ENCODE data around the gene MT1HL1. TPM values are rescaled to one million over a fixed set of nuclear protein-coding genes. Genes with fewer than 3 reads are reported as not detected.

Gene MT1HL1
- not detected for polyA plus RNA-seq (ENCODE audit: insufficient read length in 3 of 3)
- long read RNA-seq, donor 1, result 0 reads
- long read RNA-seq, donor 2, result 0 reads
- long read RNA-seq, donor 3, result 0 reads
- long read RNA-seq, donor 4, result 0 reads
- long read RNA-seq, donor 5, result 0 reads
- long read RNA-seq, donor 6, result 0 reads
- long read RNA-seq, donor 7, partial matches to known transcripts, result 0 of 1 reads
- long read RNA-seq, donor 7, other reads (novel, unspliced or antisense), result 0 of 1 reads
- long read RNA-seq, donor 8, result 0 reads
- long read RNA-seq, donor 9, result 0 reads
- long read RNA-seq, donor 10, result 0 reads
- long read RNA-seq, donor 11, result 0 reads
- long read RNA-seq, donor 12, result 0 reads
- long read RNA-seq, donor 13, result 0 reads
- long read RNA-seq, donor 14, result 0 reads
- long read RNA-seq, donor 15, result 0 reads
- long read RNA-seq, donor 16, result 0 reads

DNA sequence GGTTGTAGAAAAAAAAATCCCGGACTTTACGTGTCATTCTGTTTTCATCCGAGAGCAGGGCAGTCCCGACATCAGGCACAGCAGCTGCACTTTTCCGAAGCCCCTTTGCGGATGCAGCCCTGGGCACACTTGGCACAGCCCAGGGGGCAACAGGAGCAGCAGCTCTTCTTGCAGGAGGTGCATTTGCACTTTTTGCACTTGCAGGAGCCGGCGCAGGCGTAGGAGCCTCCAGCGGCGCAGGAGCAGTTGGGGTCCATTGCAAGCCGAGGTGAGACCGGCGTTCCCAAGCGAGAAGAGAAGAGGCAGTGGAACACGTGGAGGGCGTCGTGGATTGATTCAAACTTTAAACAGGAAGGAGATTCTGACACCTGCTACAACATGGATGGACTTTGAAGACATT lies at the start of gene MT1HL1:
Gene MT1HL1, minus strand, starts transcription at position 326 of the 400 bp plus-strand sequence. Its CDS starts 69 bp downstream, at position 257.
- no peak for DNase-seq

DNA sequence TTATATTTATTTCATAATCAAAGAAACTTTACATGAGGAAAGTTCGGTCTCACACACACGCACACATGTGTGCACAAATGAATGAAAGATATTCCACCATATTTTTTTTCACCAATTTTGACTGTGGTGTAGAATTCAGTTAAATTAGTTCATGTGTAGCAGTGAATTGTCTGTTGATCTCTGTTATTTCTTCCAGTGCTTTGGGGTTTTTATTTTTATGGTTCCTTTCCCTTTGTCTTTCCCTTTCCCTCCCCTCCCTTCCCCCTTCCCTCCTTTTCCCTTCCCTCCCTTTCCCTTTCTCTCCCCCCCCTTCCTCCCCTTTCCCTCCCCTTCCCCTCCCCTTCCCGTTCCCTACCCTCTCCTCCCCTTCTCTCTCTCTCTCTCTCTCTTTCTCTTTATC lies 46.7 kb upstream of the MT1HL1 start:
- no peak for DNase-seq

DNA sequence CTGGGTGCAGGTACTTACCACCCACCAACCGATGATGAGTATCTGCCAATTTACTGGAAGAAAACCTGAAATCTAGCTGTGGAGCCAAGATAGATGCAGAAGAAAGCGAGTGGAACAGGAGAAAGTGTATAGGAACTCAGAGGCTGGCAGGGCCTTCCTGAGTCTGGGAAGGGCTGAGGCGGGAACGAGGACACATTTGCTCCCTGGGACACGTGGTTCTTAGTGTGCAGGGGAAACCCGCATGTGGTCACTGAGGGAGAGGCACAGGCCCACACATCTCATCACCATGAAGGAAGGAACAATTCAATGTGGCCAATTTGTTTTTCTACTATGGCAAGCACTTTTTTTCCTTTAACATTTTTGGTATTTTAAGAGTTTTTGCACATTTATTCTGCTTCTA lies 45.9 kb upstream of the MT1HL1 start:
- DNase-seq, result no peak

DNA sequence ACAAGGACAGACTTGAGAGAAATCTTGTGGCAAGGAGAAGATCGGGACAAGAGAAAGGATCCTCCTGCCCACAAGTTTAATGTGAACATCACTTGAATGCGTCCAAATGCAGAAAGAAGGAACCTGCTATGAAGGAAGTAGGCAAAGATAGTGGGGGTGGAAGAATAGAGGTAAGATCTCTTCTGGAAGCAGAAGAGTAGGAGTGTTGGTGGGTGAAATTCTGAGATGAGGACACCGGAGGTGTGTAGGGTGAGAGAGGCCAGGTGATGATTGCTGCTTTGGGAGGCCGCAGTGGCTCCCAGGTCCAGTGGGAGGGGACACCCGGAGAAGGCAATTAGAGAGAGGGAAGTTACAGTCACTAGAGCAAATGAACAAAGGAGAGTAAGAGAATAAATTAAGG lies 44.6 kb upstream of the MT1HL1 start:
- DNase-seq, result no peak

DNA sequence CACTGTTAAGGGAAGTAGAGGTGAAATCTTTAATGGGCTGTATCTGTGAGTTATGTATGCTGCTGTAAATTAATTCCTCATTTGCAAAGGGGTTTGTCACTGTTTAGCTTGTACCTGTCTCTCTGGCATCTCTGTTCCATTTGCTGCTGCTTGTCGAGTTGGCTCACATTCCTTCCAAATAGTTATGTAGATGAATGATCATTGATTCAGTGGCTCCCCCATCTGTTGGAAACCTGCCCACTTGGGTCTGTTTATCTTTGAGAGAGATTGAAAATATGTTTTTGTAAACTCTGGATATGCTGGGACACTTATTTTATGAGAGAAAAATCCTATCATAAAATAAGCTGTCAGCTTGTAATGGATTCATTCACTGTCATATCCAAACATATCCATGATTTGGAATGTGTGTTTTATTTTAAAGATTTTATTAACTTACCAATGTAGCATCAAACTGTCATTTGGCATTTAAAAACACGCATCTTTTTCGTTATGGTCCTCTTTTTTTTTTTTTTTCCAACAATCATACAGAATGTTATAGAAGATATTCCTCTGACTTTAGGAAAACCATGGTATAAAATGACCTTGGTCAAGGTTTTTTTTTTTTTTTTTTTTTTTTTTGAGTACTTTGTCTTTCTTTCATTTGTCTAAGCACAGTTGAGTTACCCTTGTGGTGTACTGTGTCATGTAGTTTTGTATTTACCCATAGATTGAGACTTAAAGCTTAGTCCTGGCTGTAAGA lies 41.2 kb upstream of the MT1HL1 start:
- no peak for DNase-seq

DNA sequence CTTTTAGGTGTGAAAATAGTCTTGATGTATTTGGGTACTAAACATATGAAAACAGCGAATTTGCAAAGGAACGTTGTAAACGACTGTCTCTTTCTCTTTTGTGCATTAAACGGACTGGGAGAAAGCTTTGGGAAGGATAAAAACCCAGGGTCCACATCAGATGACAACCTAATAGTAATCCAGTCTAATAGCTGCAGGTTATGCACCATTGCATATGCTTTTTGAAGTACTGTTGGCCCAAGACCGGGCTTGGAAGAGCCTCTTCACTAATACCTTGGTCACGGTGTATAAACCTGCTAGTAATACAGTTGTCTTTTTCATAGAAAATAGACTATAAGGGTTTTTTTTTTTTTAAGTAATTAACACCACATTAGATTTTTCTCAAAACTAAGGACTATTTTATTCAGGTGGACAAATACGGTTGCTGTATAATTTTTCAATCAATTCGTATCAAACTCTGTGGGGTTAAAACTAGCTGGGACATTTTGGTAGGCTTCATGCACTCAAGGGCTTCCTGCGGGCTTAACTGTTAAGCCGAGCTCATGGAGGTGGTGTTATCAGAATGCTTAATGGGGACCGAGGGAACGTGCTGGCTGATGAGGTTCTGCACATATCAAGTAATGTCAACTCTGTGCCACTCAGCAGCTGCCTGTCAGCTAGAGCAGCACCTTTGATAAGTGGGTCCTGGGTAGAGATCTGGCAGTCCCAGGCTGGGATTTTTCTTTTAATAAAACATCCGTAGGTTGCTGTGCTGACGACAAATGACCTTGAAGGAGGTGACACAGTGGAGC lies 39.8 kb upstream of the MT1HL1 start:
- no peak for DNase-seq

DNA sequence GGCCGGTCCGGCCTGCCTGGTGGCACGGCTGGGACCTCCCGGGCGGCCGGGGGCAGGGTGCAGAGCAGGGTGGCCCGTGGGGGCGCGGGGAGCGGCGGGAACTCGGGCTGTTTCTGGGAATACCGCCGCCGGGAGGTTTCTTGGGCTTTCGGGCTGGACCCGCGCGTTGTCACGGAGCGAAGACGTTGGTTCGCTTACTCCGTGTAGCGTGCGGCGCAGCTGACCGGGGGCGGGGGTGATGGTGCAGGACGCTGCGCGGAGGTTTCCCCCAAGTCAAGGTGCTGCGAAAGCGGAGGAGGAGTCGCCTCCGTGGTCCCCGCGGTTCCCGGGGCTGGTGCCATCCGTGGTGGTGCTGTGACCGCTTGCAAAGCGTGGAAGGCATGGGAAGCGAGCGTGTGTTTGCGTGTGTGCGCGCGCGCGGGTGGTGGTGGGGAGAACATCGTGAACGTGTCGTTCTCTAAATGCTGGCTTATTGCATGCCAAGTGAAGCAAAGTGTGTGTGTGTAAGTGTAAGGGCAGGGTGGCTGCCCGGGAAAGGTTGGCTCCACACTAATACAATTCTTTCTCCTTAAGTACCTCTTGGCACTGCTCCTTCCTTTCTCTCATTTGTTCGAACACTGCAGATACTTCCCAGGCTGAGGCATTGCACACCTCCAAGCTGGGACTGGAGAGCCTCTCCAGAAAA lies 38.8 kb upstream of the MT1HL1 start:
- no peak for DNase-seq

DNA sequence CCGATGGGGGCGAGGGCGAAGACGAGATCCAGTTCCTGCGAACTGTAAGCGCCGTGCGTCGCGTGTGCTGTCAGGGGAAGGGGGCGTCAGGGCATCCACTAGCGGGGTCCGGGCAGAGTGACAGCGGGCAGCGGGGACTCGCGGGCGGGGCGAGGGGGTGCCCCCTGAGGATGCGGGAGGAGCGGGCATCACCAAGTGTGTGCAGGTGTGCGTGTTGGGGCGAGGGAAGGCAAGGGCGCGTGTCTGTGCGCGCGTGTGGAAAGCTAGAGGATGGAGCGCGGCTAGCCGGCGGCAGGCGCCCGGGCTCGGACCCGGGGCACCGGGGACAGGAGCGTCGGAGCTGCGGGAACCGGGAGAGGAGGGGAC lies 38.3 kb upstream of the MT1HL1 start:
- no peak for DNase-seq

DNA sequence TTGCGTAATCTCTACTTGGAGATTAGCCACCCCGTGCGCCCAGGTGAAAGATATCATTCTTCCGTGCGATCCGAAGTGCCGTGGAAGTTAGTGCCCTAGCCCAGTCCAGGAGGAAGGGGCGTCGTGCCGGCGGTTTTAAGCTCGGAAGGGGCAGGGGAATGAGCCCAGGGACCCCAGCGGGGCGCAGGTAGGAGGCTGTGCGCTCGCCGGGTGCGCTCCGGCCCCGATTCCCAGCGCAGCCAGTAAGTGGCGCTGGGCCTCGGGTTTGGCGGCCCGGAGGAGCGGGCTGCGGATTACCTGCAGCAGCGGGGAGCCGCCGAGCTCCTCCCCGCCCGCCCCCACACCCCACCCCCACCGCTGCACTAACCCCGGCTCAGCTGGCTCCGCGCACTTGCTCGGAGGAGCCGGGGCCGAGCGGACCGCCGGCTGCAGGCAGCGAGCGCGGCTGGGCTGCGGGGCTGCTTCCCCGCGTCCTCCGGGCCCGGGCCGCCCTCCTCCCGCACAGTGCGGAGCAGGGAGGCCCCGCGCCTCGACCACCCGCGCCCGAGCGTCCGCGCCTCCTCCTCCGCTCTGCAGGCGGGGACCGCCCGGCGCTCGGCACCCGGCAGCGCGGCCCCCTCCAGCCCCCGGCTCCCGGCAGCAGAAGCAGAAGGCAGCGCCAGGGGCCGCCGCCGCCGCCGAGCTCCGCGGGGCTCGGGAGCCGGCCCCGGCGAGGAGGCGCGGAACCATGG lies 37.7 kb upstream of the MT1HL1 start, which contains the start of gene RYR2:
Gene RYR2, plus strand, starts transcription at position 390 of the 731 bp plus-strand sequence. Its CDS starts 338 bp downstream, at position 728.
- no peak for DNase-seq

DNA sequence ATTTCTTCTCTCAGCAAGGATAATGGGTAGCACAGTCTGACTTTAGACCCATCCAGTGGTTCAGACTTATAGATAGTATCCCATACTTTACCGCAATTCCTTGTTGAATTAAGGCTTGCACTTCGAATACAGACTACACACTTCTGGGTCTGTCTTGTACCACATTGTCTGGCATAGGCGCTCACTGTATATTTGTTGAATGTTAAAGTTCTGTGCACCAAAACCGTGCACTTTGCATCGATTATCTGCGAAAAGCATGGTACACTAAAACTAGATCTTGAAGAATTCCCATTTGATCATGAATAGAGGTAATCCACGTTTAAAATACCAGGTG lies 37.2 kb upstream of the MT1HL1 start:
- DNase-seq, result no peak

DNA sequence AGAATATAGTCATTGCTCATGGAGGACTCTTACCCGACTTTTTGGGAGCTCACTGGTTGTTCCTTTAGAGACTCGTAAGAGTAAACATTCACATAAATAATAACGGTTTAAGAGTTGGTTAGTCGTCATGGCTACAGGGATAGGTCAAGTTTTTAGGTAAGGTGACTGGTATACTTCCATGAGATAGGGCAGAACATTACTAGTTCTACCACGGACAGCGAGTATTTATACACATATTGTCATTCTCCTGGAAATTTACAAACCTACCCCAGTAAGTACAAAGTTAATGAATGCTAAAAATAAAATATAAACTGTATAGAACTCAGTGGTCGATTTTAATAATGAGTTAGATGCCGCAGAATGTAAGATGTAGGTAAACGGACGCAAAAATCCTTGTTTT lies 36.6 kb upstream of the MT1HL1 start:
- no peak for DNase-seq

DNA sequence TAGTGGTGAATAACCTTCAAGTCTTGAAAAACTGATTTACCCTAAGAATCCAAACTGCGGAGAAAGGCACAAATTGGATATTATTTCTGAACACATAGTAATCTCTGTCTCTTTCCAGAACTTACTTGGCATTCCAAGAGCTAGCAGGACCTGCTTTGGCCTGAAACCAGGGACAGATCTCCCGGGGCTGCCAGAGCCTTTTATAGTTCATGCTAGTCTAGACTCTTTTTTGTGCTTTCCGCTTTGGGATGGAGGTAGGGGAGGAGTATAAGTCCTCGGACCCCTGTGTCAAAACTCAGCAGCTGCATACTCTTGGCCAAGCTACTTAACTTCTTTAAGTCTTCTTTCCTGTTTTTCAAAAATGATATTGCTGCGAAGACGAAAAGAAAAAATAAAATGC lies 34.0 kb upstream of the MT1HL1 start:
- DNase-seq, result no peak

DNA sequence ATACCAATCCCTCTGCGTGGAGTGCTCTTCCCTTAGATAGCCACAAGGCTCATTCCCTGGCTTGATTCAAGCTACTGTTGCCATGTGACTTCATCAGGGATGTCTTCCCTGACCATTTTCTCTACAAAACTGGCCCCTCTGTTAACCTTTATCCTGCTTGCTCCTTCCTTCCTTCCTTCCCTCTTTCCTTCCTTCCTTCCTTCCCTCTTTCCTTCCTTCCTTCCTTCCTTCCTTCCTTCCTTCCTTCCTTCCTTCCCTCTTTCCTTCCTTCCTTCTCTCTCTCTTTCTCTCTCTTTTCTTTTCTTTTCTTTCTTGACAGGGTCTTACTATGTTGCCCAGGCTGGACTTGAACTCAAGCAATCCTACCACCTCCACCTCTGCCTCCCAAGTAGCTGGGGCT lies 31.5 kb upstream of the MT1HL1 start:
- no peak for DNase-seq

DNA sequence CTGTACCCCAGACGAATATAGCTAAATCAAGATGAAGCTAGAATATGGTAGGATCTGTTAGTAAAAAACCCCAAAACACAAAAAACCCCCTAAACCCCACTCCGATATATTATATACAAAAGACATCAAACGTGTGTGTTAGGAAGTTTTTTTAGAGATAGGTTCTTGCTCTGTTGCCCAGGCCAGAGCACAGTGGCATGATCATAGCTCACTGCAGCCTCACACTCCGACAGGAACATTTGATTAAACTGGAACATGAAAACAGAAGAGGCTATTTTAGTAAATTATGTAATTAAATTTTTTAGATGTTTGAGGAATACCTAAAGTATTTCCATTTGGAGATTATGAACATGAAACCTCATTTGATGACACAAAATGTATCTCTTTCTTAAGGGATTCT lies 29.6 kb upstream of the MT1HL1 start:
- DNase-seq, result no peak

DNA sequence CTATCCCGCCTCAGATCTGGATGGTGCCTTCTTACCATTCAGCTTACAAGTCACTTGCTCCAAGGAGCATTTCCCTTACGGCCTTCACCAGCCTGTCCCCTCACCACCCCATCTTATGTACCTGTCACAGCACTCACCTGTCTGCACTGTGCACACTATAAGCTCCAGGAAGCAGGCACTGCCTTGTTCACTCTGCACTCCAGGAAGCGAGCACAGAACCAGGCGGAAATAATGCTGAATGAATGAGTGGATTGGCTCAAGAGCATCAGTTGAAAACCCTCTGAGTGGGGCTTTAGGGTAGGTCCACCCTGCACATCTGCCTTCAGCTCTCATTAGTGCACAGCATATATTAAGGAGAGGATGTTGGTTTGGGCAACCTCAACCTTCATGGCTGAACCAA lies 28.8 kb upstream of the MT1HL1 start:
- DNase-seq, result no peak

DNA sequence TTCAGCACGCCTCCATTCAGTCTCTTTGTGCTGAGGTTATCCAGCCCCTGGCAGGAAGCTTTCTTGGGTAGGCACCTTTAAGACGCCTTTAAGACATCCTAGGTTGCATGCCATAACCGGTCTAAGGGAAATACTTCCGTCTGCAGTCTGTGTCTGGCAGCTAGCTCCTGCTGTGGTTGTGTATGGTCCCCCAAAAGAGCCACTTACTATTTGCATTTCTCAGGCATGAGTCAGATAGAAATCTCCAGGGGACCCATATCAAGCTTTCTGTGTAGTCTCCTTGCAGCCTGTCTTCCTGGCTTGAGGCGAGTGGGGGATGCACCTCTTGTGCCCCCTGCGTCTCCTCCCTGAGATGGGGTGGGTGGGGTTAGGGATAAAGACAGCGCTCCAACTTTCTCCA lies 27.8 kb upstream of the MT1HL1 start:
- DNase-seq, result no peak

DNA sequence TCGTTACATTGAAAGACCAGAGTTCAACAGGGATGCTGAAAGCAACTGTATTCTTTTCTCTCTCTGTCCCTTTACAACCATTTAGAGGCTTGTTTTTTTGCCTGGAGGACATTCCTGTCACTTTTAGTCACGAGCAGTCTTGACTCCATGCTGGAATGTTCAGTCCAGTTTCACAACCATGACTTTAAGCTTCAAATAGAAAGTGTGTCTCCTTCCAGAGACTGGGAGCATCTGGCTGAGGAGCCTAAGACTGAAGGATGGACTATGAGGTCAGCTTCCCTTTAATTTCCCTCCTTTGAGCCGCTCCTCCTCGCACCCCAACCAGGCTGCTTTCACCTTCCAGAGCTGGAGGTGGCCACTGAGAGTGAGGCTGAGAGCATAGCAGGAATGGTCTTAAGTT lies 27.2 kb upstream of the MT1HL1 start:
- no peak for DNase-seq

DNA sequence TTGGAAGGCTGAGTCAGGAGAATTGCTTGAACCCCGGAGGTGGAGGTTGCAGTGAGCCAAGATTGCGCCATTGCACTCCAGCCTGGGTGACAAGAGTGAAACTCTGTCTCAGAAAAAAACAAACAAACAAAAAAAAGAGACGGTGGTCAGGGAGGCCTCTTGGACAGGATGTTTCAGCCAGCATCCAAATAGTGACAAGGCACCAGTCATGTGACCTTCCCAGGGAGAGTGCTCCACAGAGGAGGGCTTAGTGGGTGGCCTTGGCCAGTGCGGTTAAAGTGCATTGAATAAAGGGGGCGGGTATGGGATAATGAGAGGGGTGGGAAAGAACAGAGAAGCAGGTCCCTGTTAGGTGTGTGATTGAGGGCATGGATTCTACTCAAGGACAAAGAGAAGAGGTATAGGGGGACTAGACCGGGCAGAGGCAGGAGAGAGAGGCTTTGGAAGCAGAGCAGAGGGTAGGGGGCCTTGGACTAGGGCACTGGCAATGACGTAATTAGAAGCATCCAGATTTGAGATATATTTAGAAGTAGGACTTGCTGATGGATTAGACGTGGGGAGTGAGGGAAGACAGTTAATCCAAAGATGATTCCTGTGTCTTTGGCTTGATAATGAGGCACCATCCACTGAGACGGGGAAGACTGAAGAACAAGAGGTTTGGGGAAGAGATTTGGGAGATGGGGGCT lies 25.8 kb upstream of the MT1HL1 start:
- DNase-seq, result no peak

DNA sequence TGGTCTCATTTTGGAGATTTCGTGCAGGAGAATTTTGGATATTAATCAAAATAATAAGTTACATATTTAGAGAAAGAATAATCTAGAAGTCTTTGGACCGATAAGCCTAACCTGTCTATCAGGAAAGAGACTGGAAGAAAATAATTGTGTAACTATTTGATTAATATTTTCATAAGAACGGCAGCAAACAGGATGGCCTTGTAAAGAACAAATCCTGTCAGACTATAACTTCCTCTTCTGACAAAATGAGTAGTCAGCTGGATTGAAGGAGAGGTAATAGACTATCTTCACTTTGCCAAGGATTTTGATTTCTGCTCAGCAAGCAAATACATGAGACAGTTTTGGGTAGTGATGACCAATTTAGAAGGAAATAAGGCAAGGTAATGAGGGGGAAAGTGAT lies 25.0 kb upstream of the MT1HL1 start:
- DNase-seq, result no peak

DNA sequence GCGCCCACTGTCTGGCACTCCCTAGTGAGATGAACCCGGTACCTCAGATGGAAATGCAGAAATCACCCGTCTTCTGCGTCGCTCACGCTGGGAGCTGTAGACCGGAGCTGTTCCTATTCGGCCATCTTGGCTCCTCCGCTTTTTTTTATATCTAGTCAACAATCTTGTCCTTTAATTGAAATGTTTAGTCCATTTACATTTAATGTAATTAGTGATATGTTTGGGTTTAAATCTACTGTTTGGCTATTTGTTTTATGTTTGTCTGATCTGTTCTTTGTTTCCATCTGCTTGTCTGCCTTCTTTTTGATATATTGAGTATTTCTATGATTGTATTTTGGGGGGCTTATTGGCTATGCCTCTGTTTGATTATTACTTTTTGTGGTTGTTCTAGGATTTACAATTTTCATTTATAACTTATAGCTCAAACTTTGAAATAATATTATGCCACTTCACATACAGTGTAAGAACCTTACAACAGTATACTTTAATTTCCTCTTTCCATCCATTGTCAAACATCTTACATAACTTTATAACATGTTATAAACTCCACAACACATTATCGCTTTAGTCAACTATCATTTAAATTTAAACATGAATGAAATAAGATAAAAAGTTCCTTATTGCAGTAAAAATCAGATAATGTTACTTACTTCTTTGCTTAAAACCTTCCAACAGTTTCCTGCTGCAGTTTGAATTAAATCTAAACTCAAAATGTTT lies 21.3 kb upstream of the MT1HL1 start:
- no peak for DNase-seq
